GM23338 (cell line): ENCODE measurements around the gene NKD1. TPM values are rescaled to one million over a fixed set of nuclear protein-coding genes. Genes with fewer than 3 reads are reported as not detected.

Experiments
- ATAC-seq: fragments of 200-7000 bp; cut with Tn5 transposase; 3 replicates; pipeline ENCODE4 v1.9.1; 2020
- DNase-seq: peaks from one replicate; pipeline ENCODE4 v3.0.0-alpha.2; 2015; ENCODE audit warnings: low spot score
- H2AFZ ChIP-seq: fragments of 200-600 bp; sonication (generic); 2 replicates; pipeline ENCODE4 v1.8.0; 2016; ENCODE audit warnings: antibody characterized with exemption, mild to moderate bottlenecking, moderate library complexity
- H3F3A ChIP-seq: fragments of 200-600 bp; sonication (generic); replicated peaks from 2 replicates; pipeline ENCODE4 v1.8.0; 2017; ENCODE audit warnings: antibody characterized with exemption, mixed run types, low read depth
- H3K27ac ChIP-seq: fragments of 200-600 bp; sonication (generic); 2 replicates; pipeline ENCODE4 v1.6.1; 2016; ENCODE audit warnings: low read depth
- H3K27me3 ChIP-seq: fragments of 200-600 bp; sonication (generic); 2 replicates; pipeline ENCODE4 v1.8.0; 2016; ENCODE audit warnings: mild to moderate bottlenecking, mixed run types, moderate library complexity; ENCODE audit not compliant: insufficient read depth
- H3K36me3 ChIP-seq: fragments of 200-600 bp; sonication (generic); 2 replicates; pipeline ENCODE4 v1.8.0; 2016; ENCODE audit warnings: mild to moderate bottlenecking; ENCODE audit not compliant: insufficient read depth
- H3K4me1 ChIP-seq: fragments of 200-600 bp; sonication (generic); 2 replicates; pipeline ENCODE4 v1.8.0; 2016; ENCODE audit warnings: mild to moderate bottlenecking, moderate library complexity; ENCODE audit not compliant: insufficient read depth
- H3K4me2 ChIP-seq: fragments of 200-600 bp; sonication (generic); 2 replicates; pipeline ENCODE4 v1.7.1; 2017; ENCODE audit warnings: mixed run types
- H3K4me3 ChIP-seq: fragments of 200-600 bp; sonication (generic); 2 replicates; pipeline ENCODE4 v1.6.1; 2016; ENCODE audit warnings: mixed run types
- H3K79me2 ChIP-seq: fragments of 200-600 bp; sonication (generic); replicated peaks from 2 replicates; pipeline ENCODE4 v1.8.0; 2017; ENCODE audit warnings: mild to moderate bottlenecking; ENCODE audit not compliant: insufficient read depth
- H3K9me2 ChIP-seq: fragments of 200-600 bp; sonication (generic); 2 replicates; pipeline ENCODE4 v1.8.0; 2017; ENCODE audit not compliant: insufficient read depth
- H4K20me1 ChIP-seq: fragments of 200-600 bp; sonication (generic); replicated peaks from 2 replicates; pipeline ENCODE4 v1.8.0; 2017; ENCODE audit warnings: mild to moderate bottlenecking; ENCODE audit not compliant: insufficient read depth
- H3K27ac Mint-ChIP-seq: 2 replicates; pipeline ENCODE4 v1.8.0; 2020; ENCODE audit warnings: inconsistent platforms, mild to moderate bottlenecking, moderate library complexity, mixed read lengths
- H3K27me3 Mint-ChIP-seq: 3 replicates; pipeline ENCODE4 v1.8.0; 2022; ENCODE audit warnings: low read depth, mild to moderate bottlenecking, moderate library complexity, mixed read lengths, inconsistent platforms; ENCODE audit not compliant: insufficient read depth, poor library complexity
- H3K36me3 Mint-ChIP-seq: 3 replicates; pipeline ENCODE4 v1.8.0; 2021; ENCODE audit warnings: low read depth, mild to moderate bottlenecking, inconsistent platforms, moderate library complexity, mixed read lengths
- H3K4me1 Mint-ChIP-seq: 3 replicates; pipeline ENCODE4 v1.8.0; 2020; ENCODE audit warnings: mild to moderate bottlenecking, inconsistent platforms, mixed read lengths
- H3K4me3 Mint-ChIP-seq: 3 replicates; pipeline ENCODE4 v1.8.0; 2021; ENCODE audit warnings: moderate library complexity, mild to moderate bottlenecking, inconsistent platforms, mixed read lengths
- H3K9me3 Mint-ChIP-seq: 3 replicates; pipeline ENCODE4 v1.8.0; 2020; ENCODE audit warnings: moderate library complexity, mild to moderate bottlenecking, inconsistent platforms, mixed read lengths
- CREB1 ChIP-seq: fragments of 250-450 bp; sonication (Bioruptor Pico); IDR thresholded peaks from 2 replicates; pipeline ENCODE4 v1.5.0; 2020; ENCODE audit warnings: low read depth, mild to moderate bottlenecking, moderate library complexity
- ETS1 ChIP-seq: IDR thresholded peaks from 2 replicates; pipeline ENCODE4 v1.6.1; 2016; ENCODE audit warnings: antibody characterized with exemption
- EZH2 ChIP-seq: fragments of 200-600 bp; sonication (generic); IDR thresholded peaks from one replicate; pipeline ENCODE4 v1.8.0; 2017; ENCODE audit warnings: antibody characterized with exemption, mild to moderate bottlenecking, low read depth; ENCODE audit not compliant: unreplicated experiment
- JUNB ChIP-seq: IDR thresholded peaks from one replicate; pipeline ENCODE4 v1.6.1; 2016; ENCODE audit warnings: antibody characterized with exemption; ENCODE audit not compliant: unreplicated experiment
- NANOG ChIP-seq: IDR thresholded peaks from 2 replicates; pipeline ENCODE4 v1.6.1; 2016; ENCODE audit warnings: antibody characterized with exemption, borderline replicate concordance
- POLR2AphosphoS5 ChIP-seq: IDR thresholded peaks from 2 replicates; pipeline ENCODE4 v1.6.1; 2016; ENCODE audit warnings: antibody characterized with exemption, low read depth
- REST ChIP-seq: IDR thresholded peaks from one replicate; pipeline ENCODE4 v1.6.1; 2018; ENCODE audit warnings: antibody characterized with exemption; ENCODE audit not compliant: unreplicated experiment
- STAT1 ChIP-seq: IDR thresholded peaks from one replicate; pipeline ENCODE4 v1.6.1; 2016; ENCODE audit warnings: antibody characterized with exemption; ENCODE audit not compliant: unreplicated experiment
- ZNF114 ChIP-seq: fragments of 250-450 bp; sonication (Bioruptor Pico); IDR thresholded peaks from 2 replicates; pipeline ENCODE4 v1.5.0; 2020; ENCODE audit warnings: mild to moderate bottlenecking, moderate library complexity
- ZNF331 ChIP-seq: fragments of 250-450 bp; sonication (Bioruptor Pico); IDR thresholded peaks from 2 replicates; pipeline ENCODE4 v1.5.0; 2020; ENCODE audit warnings: low read depth, mild to moderate bottlenecking, moderate library complexity
- polyA plus RNA-seq: library from polyadenylated mRNA; unstranded; fragments of >200 nt; fragmentation: Nextera tagmentation; extraction: Ambion mirVana; gene quantifications from 2 replicates; pipeline ENCODE4 v1.2.1, GENCODE V29; 2016
- total RNA-seq: library from RNA; depleted of rRNA; stranded (reverse); fragments of >200 nt; shearing (Covaris generic); gene quantifications from 2 replicates; pipeline ENCODE4 v1.2.3, GENCODE V29; 2014
- TF ChIP-seq, protein P1 (sequence below), 2 experiments: fragments of 200-600 bp in 1 of 2; sonication (generic) in 1 of 2; conservative IDR thresholded peaks; 2 replicates each; pipeline versions ENCODE4 v1.5.1 to v1.6.1; 2016 to 2017; ENCODE audit warnings: antibody characterized with exemption in 2 of 2, low read depth in 2 of 2, mild to moderate bottlenecking in 2 of 2, moderate library complexity in 1 of 2
- TF ChIP-seq, protein P2 (sequence below): fragments of 250-450 bp; sonication (Bioruptor Pico); IDR thresholded peaks from 2 replicates; pipeline ENCODE4 v1.5.0; 2020; ENCODE audit warnings: mild to moderate bottlenecking, moderate library complexity

The NKD1 gene
- total and polyA plus RNA-seq, 2 experiments from 2014 or later = 2.1 to 2.3 TPM

DNA sequence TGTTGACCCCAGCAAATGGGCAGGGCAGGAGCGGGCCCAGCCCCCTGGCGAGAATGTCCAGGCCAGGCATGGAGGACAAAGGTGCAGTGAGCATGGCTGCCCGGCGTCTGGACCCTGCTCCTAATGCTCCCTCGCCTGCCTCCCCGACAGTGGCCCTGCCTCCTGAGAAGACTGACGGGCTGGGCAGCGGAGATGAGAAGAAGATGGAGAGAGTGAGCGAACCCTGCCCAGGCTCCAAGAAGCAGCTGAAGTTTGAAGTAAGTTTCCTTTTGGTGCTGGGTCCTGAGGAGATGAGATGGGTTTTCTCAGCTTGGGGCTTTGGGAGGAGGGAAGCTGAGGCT lies 73.2 kb downstream of the NKD1 start (continued):
- TF ChIP-seq EZH2 (no peak), POLR2AphosphoS5 (no peak)
- TF ChIP-seq, protein P1, sequence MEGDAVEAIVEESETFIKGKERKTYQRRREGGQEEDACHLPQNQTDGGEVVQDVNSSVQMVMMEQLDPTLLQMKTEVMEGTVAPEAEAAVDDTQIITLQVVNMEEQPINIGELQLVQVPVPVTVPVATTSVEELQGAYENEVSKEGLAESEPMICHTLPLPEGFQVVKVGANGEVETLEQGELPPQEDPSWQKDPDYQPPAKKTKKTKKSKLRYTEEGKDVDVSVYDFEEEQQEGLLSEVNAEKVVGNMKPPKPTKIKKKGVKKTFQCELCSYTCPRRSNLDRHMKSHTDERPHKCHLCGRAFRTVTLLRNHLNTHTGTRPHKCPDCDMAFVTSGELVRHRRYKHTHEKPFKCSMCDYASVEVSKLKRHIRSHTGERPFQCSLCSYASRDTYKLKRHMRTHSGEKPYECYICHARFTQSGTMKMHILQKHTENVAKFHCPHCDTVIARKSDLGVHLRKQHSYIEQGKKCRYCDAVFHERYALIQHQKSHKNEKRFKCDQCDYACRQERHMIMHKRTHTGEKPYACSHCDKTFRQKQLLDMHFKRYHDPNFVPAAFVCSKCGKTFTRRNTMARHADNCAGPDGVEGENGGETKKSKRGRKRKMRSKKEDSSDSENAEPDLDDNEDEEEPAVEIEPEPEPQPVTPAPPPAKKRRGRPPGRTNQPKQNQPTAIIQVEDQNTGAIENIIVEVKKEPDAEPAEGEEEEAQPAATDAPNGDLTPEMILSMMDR (conservative IDR thresholded peaks at IDR 0.05; ENCODE audit: low read depth in 2 of 2) = no peak

DNA sequence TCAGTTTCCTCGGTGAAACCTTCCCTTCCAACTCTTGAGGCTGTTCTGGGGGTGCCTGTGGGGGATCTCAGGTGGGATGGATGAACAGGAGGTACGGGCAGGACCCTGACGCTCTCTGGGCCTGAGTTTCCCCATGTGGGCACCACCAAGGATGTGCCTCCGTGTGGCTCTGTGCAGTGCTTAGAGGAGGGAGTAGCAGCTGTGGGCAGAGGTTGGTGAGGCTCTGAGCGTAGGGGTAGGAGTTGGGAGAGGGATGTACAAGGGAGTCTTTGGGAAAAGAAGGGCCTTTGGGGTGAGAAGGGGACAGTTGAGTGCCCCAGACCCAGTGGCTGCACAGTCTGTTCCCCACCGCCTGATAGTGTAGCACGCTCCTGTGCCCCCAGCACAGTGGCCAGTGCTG lies 73.8 kb downstream of the NKD1 start:
- Mint-ChIP-seq H3K36me3 (peaks cover 2% of the 10 kb centered on the region; the same call in 1 of the 3 replicates), H3K27ac (no peak overlapping the region), H3K4me3 (no peak overlapping the region), H3K4me1 (peaks cover 18% of the 10 kb centered on the region), H3K27me3 (peaks cover 14% of the 10 kb centered on the region), H3K9me3 (no peaks in the 10 kb centered on the region)
- Histone ChIP-seq H3K27me3 (no peaks in the 10 kb centered on the region), H3K36me3 (no peaks in the 10 kb centered on the region), H3K79me2 (no peaks in the 10 kb centered on the region), H3F3A (no peaks in the 10 kb centered on the region), H3K4me2 (no peak overlapping the region), H2AFZ (no peak overlapping the region), H4K20me1 (no peaks in the 10 kb centered on the region), H3K9me2 (no peaks in the 10 kb centered on the region), H3K4me1 (peaks cover 3% of the 10 kb centered on the region; the same call in 1 of the 2 replicates), H3K27ac (no peak overlapping the region), H3K4me3 (no peak overlapping the region)
- ATAC-seq (no peak), DNase-seq (no peak)
- TF ChIP-seq CREB1 (no peak), ZNF114 (CRISPR knock-in tag) (no peak), EZH2 (no peak), ETS1 (no peak), NANOG (no peak), ZNF331 (CRISPR knock-in tag) (no peak), REST (no peak), POLR2AphosphoS5 (no peak), STAT1 (no peak), JUNB (no peak)
- TF ChIP-seq, protein P2, sequence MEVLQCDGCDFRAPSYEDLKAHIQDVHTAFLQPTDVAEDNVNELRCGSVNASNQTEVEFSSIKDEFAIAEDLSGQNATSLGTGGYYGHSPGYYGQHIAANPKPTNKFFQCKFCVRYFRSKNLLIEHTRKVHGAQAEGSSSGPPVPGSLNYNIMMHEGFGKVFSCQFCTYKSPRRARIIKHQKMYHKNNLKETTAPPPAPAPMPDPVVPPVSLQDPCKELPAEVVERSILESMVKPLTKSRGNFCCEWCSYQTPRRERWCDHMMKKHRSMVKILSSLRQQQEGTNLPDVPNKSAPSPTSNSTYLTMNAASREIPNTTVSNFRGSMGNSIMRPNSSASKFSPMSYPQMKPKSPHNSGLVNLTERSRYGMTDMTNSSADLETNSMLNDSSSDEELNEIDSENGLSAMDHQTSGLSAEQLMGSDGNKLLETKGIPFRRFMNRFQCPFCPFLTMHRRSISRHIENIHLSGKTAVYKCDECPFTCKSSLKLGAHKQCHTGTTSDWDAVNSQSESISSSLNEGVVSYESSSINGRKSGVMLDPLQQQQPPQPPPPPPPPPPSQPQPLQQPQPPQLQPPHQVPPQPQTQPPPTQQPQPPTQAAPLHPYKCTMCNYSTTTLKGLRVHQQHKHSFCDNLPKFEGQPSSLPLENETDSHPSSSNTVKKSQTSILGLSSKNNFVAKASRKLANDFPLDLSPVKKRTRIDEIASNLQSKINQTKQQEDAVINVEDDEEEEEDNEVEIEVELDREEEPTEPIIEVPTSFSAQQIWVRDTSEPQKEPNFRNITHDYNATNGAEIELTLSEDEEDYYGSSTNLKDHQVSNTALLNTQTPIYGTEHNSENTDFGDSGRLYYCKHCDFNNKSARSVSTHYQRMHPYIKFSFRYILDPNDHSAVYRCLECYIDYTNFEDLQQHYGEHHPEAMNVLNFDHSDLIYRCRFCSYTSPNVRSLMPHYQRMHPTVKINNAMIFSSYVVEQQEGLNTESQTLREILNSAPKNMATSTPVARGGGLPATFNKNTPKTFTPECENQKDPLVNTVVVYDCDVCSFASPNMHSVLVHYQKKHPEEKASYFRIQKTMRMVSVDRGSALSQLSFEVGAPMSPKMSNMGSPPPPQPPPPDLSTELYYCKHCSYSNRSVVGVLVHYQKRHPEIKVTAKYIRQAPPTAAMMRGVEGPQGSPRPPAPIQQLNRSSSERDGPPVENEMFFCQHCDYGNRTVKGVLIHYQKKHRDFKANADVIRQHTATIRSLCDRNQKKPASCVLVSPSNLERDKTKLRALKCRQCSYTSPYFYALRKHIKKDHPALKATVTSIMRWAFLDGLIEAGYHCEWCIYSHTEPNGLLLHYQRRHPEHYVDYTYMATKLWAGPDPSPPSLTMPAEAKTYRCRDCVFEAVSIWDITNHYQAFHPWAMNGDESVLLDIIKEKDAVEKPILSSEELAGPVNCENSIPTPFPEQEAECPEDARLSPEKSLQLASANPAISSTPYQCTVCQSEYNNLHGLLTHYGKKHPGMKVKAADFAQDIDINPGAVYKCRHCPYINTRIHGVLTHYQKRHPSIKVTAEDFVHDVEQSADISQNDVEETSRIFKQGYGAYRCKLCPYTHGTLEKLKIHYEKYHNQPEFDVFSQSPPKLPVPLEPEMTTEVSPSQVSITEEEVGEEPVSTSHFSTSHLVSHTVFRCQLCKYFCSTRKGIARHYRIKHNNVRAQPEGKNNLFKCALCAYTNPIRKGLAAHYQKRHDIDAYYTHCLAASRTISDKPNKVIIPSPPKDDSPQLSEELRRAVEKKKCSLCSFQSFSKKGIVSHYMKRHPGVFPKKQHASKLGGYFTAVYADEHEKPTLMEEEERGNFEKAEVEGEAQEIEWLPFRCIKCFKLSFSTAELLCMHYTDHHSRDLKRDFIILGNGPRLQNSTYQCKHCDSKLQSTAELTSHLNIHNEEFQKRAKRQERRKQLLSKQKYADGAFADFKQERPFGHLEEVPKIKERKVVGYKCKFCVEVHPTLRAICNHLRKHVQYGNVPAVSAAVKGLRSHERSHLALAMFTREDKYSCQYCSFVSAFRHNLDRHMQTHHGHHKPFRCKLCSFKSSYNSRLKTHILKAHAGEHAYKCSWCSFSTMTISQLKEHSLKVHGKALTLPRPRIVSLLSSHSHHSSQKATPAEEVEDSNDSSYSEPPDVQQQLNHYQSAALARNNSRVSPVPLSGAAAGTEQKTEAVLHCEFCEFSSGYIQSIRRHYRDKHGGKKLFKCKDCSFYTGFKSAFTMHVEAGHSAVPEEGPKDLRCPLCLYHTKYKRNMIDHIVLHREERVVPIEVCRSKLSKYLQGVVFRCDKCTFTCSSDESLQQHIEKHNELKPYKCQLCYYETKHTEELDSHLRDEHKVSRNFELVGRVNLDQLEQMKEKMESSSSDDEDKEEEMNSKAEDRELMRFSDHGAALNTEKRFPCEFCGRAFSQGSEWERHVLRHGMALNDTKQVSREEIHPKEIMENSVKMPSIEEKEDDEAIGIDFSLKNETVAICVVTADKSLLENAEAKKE (CRISPR knock-in tag) = no peak
